PC-3 (cell line): ENCODE data around the gene KATNAL1.

Experiments
- CTCF ChIP-seq: fragments of 300-600 bp; sonication (generic); conservative IDR thresholded peaks from 2 replicates; pipeline ENCODE4 v1.5.1; 2017; ENCODE audit warnings: antibody characterized with exemption, low read depth, mild to moderate bottlenecking, low read length
- EZH2 ChIP-seq: fragments of 300-600 bp; sonication (generic); IDR thresholded peaks from one replicate; pipeline ENCODE4 v1.6.1; 2017; ENCODE audit warnings: antibody characterized with exemption, mild to moderate bottlenecking, low read length; ENCODE audit not compliant: unreplicated experiment

GRCh38 chr13:30355839-30356238 is 48.5 kb upstream of the KATNAL1 start:
- TF ChIP-seq CTCF, result no peak
- TF ChIP-seq EZH2, result no peak
